Hematopoietic multipotent progenitor cell treated with erythropoietin and hydrocortisone succinate and interleukin-3 and kit ligand, for 17 days (in vitro differentiated cells): ENCODE measurements around the gene GNAQ.
A peak's percentile ranks its signal among the peaks of the same experiment; 100 is the strongest.
"Not testable (repeated sequence)": the region's sequence is repeated elsewhere in the genome, so short reads cannot be mapped to it uniquely, and the experiment has no call there.

Experiments
- DNase-seq: peaks from one replicate; pipeline ENCODE4 v3.0.0-alpha.2; 2015; ENCODE audit warnings: low spot score

Gene GNAQ

GRCh38 chr9:77771171-77771570 is 260.4 kb downstream of the GNAQ start:
- no peak for DNase-seq

- no peak for DNase-seq
These were observed 261.3 kb downstream of the GNAQ start for GRCh38 chr9:77770340-77770739.

- DNase-seq: no peak
These were observed 262.4 kb downstream of the GNAQ start for GRCh38 chr9:77769246-77769645.

GRCh38 chr9:77766587-77766986 is 265.0 kb downstream of the GNAQ start:
- DNase-seq: no peak

- DNase-seq: no peak
These were observed 265.8 kb downstream of the GNAQ start for GRCh38 chr9:77765781-77766259.

- DNase-seq: no peak
These were observed 266.5 kb downstream of the GNAQ start for GRCh38 chr9:77764894-77765780.

- DNase-seq: no peak
These were observed 268.0 kb downstream of the GNAQ start for GRCh38 chr9:77763566-77763965.

GRCh38 chr9:77760919-77761318 is 270.7 kb downstream of the GNAQ start:
- not testable (repeated sequence) for DNase-seq

GRCh38 chr9:77759391-77759790 is 272.2 kb downstream of the GNAQ start:
- DNase-seq: no peak

- DNase-seq: no peak
These were observed 275.2 kb downstream of the GNAQ start for GRCh38 chr9:77756449-77756848.

- DNase-seq: no peak
These were observed 278.4 kb downstream of the GNAQ start for GRCh38 chr9:77753180-77753579.

GRCh38 chr9:77752554-77752953 is 279.1 kb downstream of the GNAQ start:
- DNase-seq: no peak

GRCh38 chr9:77751341-77752091 is 280.1 kb downstream of the GNAQ start:
- peak; percentile 16 for DNase-seq

GRCh38 chr9:77750981-77751340 is 280.6 kb downstream of the GNAQ start:
- DNase-seq: no peak

GRCh38 chr9:77750284-77750683 is 281.3 kb downstream of the GNAQ start:
- no peak for DNase-seq

GRCh38 chr9:77748214-77748772 is 283.3 kb downstream of the GNAQ start:
- no peak for DNase-seq

GRCh38 chr9:77747163-77747562 is 284.4 kb downstream of the GNAQ start:
- DNase-seq: no peak

- DNase-seq: no peak
These were observed 286.7 kb downstream of the GNAQ start for GRCh38 chr9:77744841-77745430.

GRCh38 chr9:77743386-77743785 is 288.2 kb downstream of the GNAQ start:
- DNase-seq: no peak

GRCh38 chr9:77738932-77739331 is 292.7 kb downstream of the GNAQ start:
- no peak for DNase-seq

- no peak for DNase-seq
These were observed 296.1 kb downstream of the GNAQ start for GRCh38 chr9:77735494-77735893.

GRCh38 chr9:77731930-77732329 is 299.7 kb downstream of the GNAQ start:
- DNase-seq: no peak
